Measurements from ENCODE around the gene EFEMP2.

DNA sequence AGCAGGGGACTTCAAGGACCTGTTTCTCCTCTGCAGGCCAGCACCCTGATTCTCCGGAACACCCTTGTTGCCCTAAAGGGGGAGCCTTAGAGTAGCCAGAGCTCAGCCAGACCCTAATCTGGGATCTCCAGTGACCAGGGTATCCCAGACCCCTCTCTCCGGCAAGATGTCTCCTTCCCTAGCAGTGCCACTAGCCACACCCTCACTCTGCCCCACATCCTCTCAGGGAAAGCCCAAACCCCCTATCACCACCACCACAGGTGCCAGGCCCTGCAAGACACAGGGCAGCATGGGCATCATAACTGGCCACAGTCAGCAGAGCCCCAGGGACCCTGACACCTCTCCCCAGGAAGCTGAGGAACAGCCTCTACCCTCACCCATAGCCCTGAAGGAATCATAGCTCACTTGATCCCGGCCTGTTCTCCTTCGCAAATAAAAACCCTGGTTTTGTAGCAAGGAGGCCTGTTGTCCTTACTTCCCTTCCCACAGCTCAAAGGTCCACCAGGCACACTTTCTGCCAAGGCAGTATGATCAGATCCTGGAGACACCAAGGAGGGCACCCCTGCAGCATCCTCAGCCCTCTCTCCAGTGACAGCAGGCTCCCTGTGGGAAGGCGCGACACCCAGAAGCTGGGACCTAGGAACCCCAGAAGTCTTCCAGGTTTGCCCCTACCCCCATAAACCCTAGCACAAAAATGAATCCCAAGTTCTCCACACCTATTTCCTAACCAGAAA, 19.2 kb downstream of the EFEMP2 start:
- TF ChIP-seq, protein P1, sequence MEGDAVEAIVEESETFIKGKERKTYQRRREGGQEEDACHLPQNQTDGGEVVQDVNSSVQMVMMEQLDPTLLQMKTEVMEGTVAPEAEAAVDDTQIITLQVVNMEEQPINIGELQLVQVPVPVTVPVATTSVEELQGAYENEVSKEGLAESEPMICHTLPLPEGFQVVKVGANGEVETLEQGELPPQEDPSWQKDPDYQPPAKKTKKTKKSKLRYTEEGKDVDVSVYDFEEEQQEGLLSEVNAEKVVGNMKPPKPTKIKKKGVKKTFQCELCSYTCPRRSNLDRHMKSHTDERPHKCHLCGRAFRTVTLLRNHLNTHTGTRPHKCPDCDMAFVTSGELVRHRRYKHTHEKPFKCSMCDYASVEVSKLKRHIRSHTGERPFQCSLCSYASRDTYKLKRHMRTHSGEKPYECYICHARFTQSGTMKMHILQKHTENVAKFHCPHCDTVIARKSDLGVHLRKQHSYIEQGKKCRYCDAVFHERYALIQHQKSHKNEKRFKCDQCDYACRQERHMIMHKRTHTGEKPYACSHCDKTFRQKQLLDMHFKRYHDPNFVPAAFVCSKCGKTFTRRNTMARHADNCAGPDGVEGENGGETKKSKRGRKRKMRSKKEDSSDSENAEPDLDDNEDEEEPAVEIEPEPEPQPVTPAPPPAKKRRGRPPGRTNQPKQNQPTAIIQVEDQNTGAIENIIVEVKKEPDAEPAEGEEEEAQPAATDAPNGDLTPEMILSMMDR (IDR thresholded peaks at IDR 0.05): no peak
- no peak for TF ChIP-seq EZH2 (IDR thresholded peaks at IDR 0.05; ENCODE audit: borderline replicate concordance, insufficient read depth, low read depth, low read length, poor library complexity, severe bottlenecking)

All from B cell (primary cell).